Measurements from ENCODE around the gene TRPV3. TPM values are rescaled to one million over a fixed set of nuclear protein-coding genes. Genes with fewer than 3 reads are reported as not detected.

The TRPV3 gene
- total RNA-seq, result under 1 TPM; 0.46 to 0.91 TPM
- under 1 TPM; 0.10 to 0.20 TPM for polyA plus RNA-seq
- long read RNA-seq, donor 1, result 0 reads
- long read RNA-seq, donor 2, result 0 reads
- long read RNA-seq, donor 3, result 0 reads
- long read RNA-seq, donor 4, result 0 reads
- long read RNA-seq, donor 5, result 0 reads

DNA sequence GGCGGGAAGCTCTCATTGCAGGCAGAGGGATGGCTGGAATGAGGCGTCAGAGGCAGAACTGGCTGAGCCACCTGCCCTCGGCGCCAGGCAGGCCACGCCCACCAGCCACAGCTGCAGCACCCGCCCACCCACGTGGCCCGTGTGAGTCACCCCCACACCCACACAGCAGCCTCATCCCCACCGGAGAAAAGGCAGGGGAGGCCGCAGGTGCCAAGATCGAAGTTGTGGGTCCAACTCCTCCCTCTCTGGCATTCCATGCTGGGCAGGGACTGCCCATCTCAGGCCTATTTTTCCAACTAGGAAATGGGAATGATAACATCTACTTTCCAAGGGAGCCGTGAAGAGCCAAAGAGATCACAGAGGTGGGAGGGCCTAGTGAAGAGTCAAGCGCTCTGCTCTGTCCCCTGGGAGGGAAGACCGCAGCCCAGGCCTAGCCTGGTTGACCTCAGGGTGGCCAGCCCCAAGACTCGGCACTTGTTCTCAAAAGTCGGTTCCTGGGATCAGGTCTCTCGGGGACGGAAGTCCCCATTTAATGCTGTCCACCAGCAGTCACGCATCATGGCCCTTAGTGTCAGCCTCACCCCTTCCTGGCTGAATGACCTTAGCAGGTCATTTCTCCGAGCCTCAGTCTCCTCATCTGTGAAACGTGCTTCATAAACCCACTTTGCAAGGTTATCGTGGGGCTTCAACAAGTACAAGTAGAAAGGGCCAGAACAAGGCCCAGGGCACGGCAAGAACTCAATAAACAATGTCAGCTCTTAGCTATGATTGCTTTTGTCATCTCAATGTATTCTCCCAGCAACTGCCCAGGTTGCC, at the start of gene TRPV3:
Gene TRPV3 (minus strand): TSS at position 45 of the 816 bp plus-strand sequence. CDS start 2,962 bp downstream, outside the sequence.
- H3K36me3 ChIP-seq (ENCODE audit: control insufficient read depth in 4 of 4, insufficient read depth in 4 of 4, low read length in 4 of 4), result no peaks in the 10 kb centered on the region
- 69 to 76% methylated on average over 23 of the region's 23 CpGs for WGBS, 2 donors
- DNase-seq (peak in 2 of 3 donors; percentile 26 to 31), ATAC-seq (ENCODE audit: insufficient read depth, low FRiP score) (peak; percentile 73)
- no peaks in the 10 kb centered on the region for H3K27me3 ChIP-seq (ENCODE audit: control insufficient read depth in 3 of 3, insufficient read depth in 3 of 3, low read length in 2 of 3)
- TF ChIP-seq, protein P1, sequence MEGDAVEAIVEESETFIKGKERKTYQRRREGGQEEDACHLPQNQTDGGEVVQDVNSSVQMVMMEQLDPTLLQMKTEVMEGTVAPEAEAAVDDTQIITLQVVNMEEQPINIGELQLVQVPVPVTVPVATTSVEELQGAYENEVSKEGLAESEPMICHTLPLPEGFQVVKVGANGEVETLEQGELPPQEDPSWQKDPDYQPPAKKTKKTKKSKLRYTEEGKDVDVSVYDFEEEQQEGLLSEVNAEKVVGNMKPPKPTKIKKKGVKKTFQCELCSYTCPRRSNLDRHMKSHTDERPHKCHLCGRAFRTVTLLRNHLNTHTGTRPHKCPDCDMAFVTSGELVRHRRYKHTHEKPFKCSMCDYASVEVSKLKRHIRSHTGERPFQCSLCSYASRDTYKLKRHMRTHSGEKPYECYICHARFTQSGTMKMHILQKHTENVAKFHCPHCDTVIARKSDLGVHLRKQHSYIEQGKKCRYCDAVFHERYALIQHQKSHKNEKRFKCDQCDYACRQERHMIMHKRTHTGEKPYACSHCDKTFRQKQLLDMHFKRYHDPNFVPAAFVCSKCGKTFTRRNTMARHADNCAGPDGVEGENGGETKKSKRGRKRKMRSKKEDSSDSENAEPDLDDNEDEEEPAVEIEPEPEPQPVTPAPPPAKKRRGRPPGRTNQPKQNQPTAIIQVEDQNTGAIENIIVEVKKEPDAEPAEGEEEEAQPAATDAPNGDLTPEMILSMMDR (IDR thresholded peaks at IDR 0.05; ENCODE audit: control extremely low read depth, extremely low read depth), result no peak
- H3K4me3 ChIP-seq, result no peak within 1 kb of the TSS
- no peaks in the 10 kb centered on the region for H3K9me3 ChIP-seq (ENCODE audit: control insufficient read depth in 4 of 4, insufficient read depth in 3 of 4, low read length in 3 of 4)
- no peak within 1 kb of the TSS for H3K9ac ChIP-seq (ENCODE audit: insufficient read depth in 1 of 2, low read length in 2 of 2)
- no peak within 1 kb of the TSS for H3K27ac ChIP-seq (ENCODE audit: low read depth in 1 of 2, low read length in 1 of 2)
- H3K4me1 ChIP-seq (ENCODE audit: control insufficient read depth in 5 of 5, insufficient read depth in 5 of 5, low read length in 5 of 5), result peaks cover 0 to 12% (median 0%) of the 10 kb centered on the region in 5 donors

GRCh38 chr17:3603870-3604259, 46.3 kb upstream of the TRPV3 start:
- no peaks in the 10 kb centered on the region for H3K4me1 ChIP-seq (ENCODE audit: control insufficient read depth in 5 of 5, insufficient read depth in 5 of 5, low read length in 5 of 5)
- ATAC-seq (ENCODE audit: insufficient read depth, low FRiP score), result no peak
- peaks cover 6 to 19% (median 11%) of the 10 kb centered on the region in 4 donors for H3K36me3 ChIP-seq (ENCODE audit: control insufficient read depth in 4 of 4, insufficient read depth in 4 of 4, low read length in 4 of 4)
- no peak for DNase-seq
- no peak overlapping the region for H3K9ac ChIP-seq (ENCODE audit: insufficient read depth in 1 of 2, low read length in 2 of 2)
- TF ChIP-seq, protein P1 (IDR thresholded peaks at IDR 0.05; ENCODE audit: control extremely low read depth, extremely low read depth), result no peak
- no peak overlapping the region for H3K27ac ChIP-seq (ENCODE audit: low read depth in 1 of 2, low read length in 1 of 2)
- H3K9me3 ChIP-seq (ENCODE audit: control insufficient read depth in 4 of 4, insufficient read depth in 3 of 4, low read length in 3 of 4), result peaks cover 0 to 1% (median 0%) of the 10 kb centered on the region in 4 donors
- H3K27me3 ChIP-seq (ENCODE audit: control insufficient read depth in 3 of 3, insufficient read depth in 3 of 3, low read length in 2 of 3), result no peaks in the 10 kb centered on the region
- no peak overlapping the region for H3K4me3 ChIP-seq
- WGBS, 2 donors, result 94 to 97% methylated on average over 4 of the region's 4 CpGs

DNA sequence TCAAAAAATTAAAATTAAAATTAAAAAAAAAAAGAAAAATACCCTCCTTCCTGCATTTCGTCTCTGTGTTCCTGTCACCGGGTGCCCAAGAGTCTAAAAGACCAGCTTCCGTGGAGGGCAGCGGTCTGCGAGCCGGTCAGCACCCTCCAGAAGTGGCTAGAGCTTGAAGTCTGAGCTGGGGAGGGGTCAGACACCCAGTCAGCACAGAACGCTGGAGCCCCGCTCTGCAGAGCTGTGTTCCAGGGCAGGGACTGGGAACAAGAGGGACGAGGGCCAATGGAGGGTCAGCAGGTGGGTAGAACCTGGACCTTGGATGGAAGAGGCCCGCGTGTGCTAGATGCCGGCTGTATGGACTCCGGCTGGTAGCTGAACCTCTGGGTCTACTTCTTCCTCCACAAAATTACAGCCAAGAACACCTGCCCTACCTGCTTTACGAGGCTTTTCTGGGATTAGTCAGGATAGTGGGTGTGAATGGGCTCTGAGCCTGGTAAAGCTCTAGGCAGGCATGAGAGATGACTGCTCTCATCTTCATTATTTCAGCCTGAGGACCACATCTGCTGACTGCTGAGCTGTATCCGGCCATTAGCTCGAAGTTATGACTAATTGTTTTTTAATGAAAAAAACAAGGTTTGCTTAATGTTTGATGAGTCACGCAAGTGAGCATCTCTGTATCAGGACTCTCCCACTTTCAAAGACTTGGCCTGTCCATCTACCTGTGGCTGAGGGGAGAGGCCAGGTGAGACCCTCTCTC, 45.7 kb upstream of the TRPV3 start:
- Histone ChIP-seq H3K9me3 (ENCODE audit: control insufficient read depth in 4 of 4, insufficient read depth in 3 of 4, low read length in 3 of 4) (peaks cover 0 to 1% (median 0%) of the 10 kb centered on the region in 4 donors), H3K27ac (ENCODE audit: low read depth in 1 of 2, low read length in 1 of 2) (no peak overlapping the region), H3K27me3 (ENCODE audit: control insufficient read depth in 3 of 3, insufficient read depth in 3 of 3, low read length in 2 of 3) (no peaks in the 10 kb centered on the region), H3K4me1 (ENCODE audit: control insufficient read depth in 5 of 5, insufficient read depth in 5 of 5, low read length in 5 of 5) (no peaks in the 10 kb centered on the region), H3K36me3 (ENCODE audit: control insufficient read depth in 4 of 4, insufficient read depth in 4 of 4, low read length in 4 of 4) (peaks cover 6 to 19% (median 9%) of the 10 kb centered on the region in 4 donors), H3K9ac (ENCODE audit: insufficient read depth in 1 of 2, low read length in 2 of 2) (no peak overlapping the region), H3K4me3 (no peak overlapping the region)
- TF ChIP-seq, protein P1 (IDR thresholded peaks at IDR 0.05; ENCODE audit: control extremely low read depth, extremely low read depth), result no peak
- WGBS, 2 donors, result 94% methylated on average over 17 of the region's 17 CpGs
- no peak for DNase-seq
- ATAC-seq (ENCODE audit: insufficient read depth, low FRiP score), result no peak
